AG10803 (cell line): Measurements from ENCODE around the gene ZNF441.
A peak's percentile ranks its signal among the peaks of the same experiment; 100 is the strongest.

Experiments used
- DNase-seq: peaks from one replicate; pipeline ENCODE4 v3.0.0; 2010; ENCODE audit warnings: low read depth
- H3K4me3 ChIP-seq: 2 replicates; pipeline ENCODE4 v1.5.1; 2011; ENCODE audit warnings: mild to moderate bottlenecking, low read length, control low read depth
- TF ChIP-seq, protein P1 (sequence below): conservative IDR thresholded peaks from 2 replicates; pipeline ENCODE4 v1.5.1; 2011; ENCODE audit warnings: mild to moderate bottlenecking, low read length, control low read depth, inconsistent platforms

ZNF441 gene

DNA sequence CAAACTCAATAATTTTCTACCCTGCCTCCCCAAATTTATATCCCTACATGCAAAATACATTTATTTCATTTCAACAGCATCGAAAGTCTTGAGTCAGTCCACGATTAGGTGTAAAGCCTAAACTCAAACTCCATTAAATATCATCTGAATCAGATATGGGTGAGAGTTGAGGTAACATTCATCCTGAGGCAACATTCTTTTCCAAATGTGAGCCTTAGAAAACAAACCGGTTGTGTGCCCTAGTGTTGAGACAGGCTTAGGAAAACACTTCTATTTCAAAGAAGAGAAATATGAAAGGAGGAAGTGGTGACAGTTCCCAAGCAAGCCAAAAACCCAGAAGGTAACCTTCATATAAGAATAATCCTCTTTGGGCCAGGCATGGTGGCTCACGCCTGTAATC is 12.1 kb upstream of the ZNF441 start:
- H3K4me3 ChIP-seq: no peak overlapping the region
- no peak for DNase-seq
- TF ChIP-seq, protein P1, sequence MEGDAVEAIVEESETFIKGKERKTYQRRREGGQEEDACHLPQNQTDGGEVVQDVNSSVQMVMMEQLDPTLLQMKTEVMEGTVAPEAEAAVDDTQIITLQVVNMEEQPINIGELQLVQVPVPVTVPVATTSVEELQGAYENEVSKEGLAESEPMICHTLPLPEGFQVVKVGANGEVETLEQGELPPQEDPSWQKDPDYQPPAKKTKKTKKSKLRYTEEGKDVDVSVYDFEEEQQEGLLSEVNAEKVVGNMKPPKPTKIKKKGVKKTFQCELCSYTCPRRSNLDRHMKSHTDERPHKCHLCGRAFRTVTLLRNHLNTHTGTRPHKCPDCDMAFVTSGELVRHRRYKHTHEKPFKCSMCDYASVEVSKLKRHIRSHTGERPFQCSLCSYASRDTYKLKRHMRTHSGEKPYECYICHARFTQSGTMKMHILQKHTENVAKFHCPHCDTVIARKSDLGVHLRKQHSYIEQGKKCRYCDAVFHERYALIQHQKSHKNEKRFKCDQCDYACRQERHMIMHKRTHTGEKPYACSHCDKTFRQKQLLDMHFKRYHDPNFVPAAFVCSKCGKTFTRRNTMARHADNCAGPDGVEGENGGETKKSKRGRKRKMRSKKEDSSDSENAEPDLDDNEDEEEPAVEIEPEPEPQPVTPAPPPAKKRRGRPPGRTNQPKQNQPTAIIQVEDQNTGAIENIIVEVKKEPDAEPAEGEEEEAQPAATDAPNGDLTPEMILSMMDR: no peak

DNA sequence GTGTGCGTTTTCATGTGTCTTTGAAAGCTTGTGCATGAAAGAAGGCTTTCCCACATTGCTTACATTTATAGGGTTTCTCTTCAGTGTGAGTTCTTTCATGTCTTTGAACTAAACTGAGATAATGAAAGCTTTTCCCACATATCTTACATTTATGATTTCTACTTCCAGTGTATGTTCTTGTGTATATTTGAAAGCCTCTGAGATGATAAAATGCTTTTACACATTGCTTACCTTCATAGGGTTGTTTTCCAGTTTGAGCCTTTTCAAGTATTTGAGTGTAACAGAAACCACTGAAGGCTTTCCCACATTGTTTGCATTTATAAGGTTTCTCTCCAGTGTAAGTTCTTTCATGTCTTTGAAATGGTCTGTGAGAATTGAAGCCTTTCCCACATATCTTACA is 9.8 kb upstream of the ZNF441 start:
- DNase-seq: no peak
- TF ChIP-seq, protein P1: no peak
- H3K4me3 ChIP-seq: no peak overlapping the region

DNA sequence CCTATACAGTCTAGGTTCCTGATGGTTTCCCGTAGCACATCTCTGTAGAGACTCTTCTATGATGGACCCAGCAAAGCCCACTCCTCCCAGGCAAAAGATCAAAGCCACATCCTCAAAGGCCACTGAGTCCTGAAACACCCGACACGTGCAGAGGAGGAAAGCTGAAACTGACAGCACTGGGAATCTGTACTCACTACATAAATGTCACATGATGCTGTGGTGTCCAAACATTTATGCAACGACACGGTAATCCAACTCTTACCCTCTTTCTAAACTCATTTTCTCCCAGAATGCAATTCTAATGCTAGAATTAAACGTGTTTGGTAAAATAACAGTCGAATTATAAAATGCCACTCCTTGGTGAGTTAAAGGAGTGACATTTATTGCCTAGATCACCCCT is 7.0 kb upstream of the ZNF441 start:
- TF ChIP-seq, protein P1: no peak

DNA sequence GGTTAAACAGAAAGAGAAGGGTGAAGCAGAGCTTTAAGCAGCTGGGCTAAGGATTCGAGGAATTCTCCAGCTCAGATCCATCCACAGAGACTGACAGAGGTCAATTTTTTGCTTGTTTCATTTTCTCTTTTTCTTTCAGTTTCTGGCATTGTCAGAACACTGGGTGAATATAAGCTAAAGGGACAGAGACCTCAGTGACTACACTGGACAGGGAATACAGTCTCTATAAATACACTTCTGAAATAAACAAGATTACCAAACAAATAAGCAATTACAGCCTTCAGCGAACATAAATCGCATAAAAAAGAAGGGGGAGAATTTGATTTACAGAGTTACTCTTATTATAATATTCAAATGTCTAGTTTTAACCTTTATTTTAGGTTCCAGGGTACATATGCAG is 3.7 kb upstream of the ZNF441 start:
- DNase-seq: no peak
- H3K4me3 ChIP-seq: no peak overlapping the region
- TF ChIP-seq, protein P1: no peak

More for the DNA sequence above, 7.0 kb upstream of the ZNF441 start:
- DNase-seq: no peak
- H3K4me3 ChIP-seq: no peak overlapping the region

DNA sequence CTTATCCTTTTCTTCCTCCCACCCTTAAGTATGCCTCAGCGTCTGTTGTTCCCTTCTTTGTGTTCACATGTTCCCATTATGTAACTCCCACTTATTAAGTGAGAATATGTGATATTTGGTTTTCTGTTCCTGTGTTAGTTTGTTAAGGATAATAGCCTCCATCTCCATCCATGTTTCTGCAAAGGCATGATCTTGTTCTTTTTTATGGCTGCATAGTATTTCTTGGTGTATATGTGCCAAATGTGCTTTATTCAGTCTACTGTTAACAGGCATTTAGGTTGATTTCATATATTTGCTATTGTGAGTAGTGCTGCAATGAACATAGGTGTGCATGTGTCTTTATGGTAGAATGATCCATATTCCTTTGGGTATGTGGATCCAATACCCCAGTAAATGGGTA is 3.2 kb upstream of the ZNF441 start:
- DNase-seq: no peak
- no peak overlapping the region for H3K4me3 ChIP-seq
- TF ChIP-seq, protein P1: no peak

DNA sequence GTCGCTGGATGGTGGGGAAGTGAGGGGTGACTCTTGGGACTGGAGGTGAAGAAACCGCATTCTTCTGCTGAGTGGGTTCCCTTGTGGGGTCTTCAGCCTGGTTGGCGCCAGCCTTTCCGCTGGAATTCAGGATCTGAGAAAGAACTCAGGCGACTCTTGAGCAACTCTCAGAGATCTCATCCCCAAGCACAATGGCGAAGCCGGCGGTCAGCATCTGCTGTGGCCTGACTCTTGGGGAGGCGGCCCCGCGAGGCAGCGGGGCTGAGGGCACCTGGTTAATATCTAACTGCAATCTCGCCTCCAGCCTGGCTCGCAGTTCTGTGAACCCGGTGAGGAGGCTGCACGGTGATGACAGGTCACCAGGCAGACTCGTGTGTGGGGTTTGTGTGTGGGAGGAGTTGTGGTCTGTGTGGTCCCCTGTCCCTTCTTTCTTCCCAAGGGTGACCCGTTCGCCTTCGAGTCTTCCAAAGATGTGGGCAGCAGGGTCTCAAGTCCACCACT is 883 bp downstream of the ZNF441 start:
- TF ChIP-seq, protein P1: no peak
- H3K4me3 ChIP-seq: peak overlapping the region; percentile 86
- DNase-seq: peak; percentile 43

DNA sequence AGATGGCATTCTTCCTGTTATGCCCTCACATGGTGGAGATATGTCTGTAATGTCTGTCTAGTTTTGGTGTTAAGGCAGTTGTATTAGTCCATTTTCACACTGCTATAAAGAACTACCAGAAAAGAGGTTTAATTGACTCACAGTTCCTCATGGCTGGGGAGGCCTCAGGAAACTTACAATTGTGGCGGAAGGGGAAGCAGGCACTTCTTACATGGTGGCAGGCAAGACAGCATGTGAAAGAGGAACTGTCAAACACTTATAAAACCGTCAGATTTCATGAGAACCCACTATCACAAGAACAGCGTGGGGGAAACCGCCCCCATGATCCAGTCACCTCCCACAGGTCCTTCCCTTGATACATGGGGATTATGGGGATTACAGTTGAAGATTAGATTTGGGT is 3.2 kb downstream of the ZNF441 start:
- no peak overlapping the region for H3K4me3 ChIP-seq
- TF ChIP-seq, protein P1: no peak
- no peak for DNase-seq
